Cerebellar nuclear complex (tissue), 1 donor: ENCODE measurements around the gene FGD2.
"Not testable (repeated sequence)": the region's sequence is repeated elsewhere in the genome, so short reads cannot be mapped to it uniquely, and the experiment has no call there.

ENCODE experiments used
- DNase-seq, 2 experiments: peaks; one replicate each; lab custom pipeline; 2025; lab: John Stamatoyannopoulos, UW

FGD2 gene

GRCh38 chr6:37039958-37040357, 34.5 kb downstream of the FGD2 start:
- DNase-seq = no peak

DNA sequence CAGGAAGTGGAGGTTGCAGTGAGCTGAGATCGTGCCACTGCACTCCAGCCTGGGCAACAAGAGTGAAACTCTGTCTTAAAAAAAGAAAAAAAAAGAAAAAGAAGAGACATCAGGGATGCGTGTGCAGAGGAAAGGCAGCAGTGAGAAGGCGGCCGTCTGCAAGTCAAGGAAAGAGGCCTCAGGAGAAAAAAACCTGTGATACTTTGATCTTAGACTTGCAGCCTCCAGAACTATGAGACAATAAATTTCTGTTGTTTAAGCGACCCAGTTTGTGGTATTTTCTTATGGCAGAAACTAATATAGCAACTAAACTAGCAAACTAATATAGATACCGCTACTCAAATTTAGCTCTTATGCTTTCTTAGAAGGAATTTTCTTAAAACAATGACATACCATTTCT, 36.1 kb downstream of the FGD2 start:
- DNase-seq = no peak

GRCh38 chr6:37042150-37042549, 36.7 kb downstream of the FGD2 start:
- DNase-seq = no peak

DNA sequence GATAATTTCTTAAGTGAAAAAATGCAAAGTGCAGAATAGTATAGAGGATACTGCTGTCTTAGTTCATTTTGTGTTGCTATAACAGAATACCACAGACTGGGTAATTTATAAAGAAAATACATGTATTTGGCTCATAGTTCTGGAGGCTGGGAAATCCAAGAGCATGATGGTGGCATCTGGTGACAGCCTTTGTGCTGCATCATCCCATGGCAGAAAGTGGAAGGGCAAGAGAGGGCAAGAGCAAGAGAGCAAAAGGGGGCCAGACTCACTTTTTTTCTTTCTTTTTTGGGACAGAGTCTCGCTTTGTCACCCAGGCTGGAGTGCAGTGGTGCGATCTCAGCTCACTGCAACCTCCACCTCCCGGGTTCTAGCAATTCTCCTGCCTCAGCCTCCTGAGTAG, 37.6 kb downstream of the FGD2 start:
- not testable (repeated sequence) for DNase-seq

DNA sequence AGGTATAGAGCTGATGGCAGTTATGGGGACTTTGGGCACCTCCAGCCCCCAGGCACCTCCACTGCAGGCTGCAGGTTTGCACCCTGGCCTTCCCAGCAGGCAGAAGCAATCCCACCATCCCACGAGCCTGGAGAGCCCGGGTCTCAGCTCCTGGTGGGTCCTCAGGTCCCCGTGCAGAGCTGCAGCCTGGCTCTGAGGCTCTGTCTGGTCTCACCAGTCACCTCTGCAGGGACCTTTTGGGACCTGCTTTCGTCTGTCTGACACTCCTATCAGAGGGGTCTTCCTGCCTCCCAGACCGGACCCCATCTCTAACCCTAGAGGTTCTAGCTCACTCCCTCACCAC, 41.9 kb downstream of the FGD2 start:
- DNase-seq = no peak

GRCh38 chr6:37047689-37048402, 42.4 kb downstream of the FGD2 start:
- no peak for DNase-seq

- no peak for DNase-seq
These were observed 43.0 kb downstream of the FGD2 start for GRCh38 chr6:37048403-37048850.

DNA sequence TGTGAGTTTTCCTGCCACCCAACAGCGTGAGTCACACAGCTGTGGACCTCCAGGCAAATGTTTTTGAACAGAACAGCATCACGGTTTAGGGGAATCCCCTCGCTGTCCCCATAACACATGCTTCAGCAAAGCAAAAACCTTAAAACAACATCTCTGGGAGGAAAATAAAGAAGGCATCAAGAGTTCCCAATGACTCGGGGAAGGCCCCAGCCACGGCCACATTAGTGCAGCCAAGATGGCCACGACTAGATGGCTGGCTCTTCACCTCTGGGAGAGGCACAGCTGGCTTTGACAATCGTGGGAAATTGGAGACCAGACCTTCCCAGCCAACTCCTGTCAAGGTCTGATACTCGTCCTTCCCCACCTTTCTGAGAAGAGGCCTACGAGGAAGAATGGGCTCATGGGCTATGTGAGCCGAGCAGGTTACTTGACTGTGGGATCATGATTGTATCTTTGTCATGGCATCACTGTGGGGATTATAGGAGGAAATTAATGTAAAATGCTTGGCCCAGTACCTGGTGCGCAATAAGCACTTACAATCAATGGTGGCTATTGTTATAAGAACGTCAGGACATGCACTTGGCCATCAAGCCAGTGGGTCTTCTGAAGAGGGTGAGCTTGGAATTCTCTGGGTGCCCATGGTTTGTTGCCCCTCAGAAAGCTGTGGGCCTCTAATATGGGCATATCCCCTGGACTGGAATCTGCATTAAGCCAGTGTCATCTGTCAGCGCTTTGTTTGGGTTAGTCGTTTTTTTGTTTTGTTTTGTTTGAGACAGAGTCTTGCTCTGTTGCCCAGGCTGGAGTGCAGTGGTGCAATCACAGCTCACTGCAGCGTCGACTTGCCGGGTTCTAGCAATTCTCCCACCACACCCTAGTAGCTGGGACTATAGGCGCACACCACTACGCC, 43.6 kb downstream of the FGD2 start:
- no peak for DNase-seq

DNA sequence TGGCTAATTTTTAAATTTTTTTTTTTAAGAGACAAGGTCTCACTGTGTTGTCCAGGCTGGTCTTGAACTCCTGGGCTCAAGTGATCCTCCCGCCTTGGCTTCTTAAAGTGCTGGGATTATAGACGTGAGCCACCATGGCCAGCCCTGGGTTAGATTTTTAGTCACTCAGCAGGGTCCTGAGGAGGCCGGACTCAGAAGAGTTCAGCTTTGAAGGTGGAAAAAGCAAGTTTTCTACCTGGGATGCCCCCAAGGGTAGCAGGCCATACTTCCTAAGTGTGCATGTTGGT, 44.2 kb downstream of the FGD2 start:
- no peak for DNase-seq

- DNase-seq = no peak
These were observed 44.8 kb downstream of the FGD2 start for GRCh38 chr6:37050045-37050853.

DNA sequence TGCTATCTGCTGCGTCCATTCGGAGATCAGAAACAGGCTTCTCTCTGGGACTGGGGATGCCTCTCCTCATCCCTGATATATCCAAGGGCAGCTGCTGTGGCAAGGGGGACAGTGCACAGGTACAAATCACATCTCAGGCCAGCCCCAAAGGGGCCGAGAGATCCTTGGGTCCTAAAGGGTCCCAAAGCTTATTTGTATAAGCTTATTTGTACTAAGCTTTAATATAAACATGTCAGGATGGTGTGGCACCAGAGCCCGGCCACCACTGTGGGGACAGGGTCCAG, 45.3 kb downstream of the FGD2 start:
- no peak for DNase-seq

- DNase-seq = peak in 1 of 2 experiments; percentile 44
These were observed 45.9 kb downstream of the FGD2 start for GRCh38 chr6:37051138-37052026.

DNA sequence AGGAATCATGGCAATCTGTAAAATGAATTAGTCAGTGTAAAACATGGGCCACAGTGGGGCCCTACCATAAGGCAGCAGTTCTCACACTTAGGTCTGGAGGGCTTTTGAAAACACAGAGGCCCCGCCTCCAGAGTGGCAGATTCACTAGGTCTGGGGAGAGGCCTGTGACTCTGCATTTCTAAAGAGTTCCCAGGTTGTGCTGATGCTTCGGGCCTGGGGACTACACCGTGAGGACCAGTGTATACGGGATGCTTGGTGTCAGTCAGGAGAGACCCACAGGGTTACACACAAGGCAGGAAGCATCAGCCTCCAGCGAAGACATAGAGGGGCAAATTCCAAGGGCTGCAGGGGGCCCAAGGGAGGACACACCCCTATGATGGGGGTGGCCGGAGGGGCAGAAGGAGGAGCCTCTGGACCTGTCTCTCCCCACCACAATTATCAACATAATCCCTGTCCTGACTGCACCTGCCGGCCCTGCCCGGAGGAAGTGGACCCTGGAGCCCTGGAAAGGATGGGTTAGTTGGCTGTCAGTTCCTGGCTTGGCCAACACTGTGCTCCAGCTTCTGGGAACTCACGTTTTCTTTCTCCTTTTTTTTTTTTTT, 46.7 kb downstream of the FGD2 start:
- no peak for DNase-seq

GRCh38 chr6:37053683-37054082, 48.2 kb downstream of the FGD2 start:
- no peak for DNase-seq

GRCh38 chr6:37054171-37054570, 48.7 kb downstream of the FGD2 start:
- DNase-seq = no peak

DNA sequence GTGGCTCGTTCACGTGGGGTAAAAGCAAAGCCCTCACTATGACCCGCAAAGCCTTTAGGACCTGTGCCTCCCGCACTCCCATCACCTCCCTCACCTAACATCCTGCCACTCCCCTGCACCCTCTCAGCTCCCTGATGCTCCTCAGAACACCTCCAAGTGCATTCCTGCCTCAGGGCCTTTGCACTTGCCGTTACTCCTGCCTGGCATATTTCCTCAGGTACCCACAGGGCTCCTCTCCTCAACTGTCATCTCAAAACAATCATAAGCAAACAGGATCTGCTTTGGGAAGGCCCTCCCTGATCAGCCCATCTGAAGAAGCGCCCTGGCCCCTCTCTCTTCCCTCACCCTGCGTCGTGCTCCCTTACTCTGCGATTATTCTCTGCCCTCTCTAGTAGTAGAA, 49.1 kb downstream of the FGD2 start:
- DNase-seq = no peak

DNA sequence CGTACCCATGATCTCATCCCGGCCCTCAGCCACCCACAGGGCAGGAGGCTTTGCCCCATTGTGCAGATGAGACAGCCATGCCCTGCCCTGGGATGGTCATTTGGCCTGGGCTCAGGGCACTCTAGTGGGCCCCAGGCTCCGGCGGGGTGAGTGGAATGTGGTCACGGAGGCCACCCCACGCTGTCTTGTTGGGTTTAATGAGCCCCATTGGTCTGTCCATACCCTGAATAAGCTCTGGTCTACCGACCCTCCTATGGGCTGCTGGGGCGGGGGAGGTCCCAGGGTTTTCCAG, 50.6 kb downstream of the FGD2 start:
- DNase-seq = no peak

GRCh38 chr6:37056439-37057127, 51.1 kb downstream of the FGD2 start:
- DNase-seq = no peak

DNA sequence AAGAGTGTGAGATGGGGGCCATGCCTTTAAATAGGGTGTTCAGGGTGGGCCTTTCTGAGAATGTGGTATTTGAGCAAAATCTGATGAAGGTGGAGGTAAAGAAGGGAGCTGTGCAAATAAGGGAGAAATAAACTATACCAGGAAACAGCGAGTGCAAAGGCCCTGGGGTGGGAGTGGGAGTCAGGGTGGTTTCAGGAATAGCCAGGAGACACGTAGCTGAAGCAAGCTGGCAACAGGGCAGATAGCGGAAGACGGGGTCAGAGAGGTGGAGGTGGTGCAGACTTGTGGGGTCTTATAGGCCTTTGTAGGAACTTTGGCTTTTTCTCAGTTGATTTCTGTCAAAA, 51.6 kb downstream of the FGD2 start:
- DNase-seq = no peak

GRCh38 chr6:37057678-37058077, 52.2 kb downstream of the FGD2 start:
- DNase-seq = no peak

DNA sequence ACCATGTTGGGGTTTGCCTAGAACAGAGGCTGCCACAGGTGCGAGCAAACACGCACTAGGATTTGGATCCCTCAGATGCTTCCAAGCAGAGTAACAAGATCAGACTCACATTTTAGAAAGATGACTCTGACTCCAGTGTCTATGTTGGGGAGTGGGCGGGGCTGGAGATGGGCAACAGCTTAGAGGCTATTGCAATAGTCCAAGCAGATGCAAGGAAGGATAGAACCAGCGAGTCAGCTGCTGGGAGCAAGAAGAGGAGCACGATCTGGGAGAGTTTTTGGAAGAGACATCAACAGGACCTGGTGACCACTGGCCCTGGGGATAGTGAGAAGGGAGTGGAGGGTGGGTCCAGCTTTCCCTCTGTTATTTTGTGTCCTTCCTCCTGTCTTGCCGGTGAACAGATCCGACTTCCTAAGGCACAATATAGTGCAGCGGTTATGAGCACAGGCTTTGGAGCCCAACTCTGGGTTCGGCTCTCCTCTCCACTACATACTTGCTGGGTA, 52.7 kb downstream of the FGD2 start:
- no peak for DNase-seq
